ENCODE measurements around the gene APP.
"Not testable (repeated sequence)": the region's sequence is repeated elsewhere in the genome, so short reads cannot be mapped to it uniquely, and the experiment has no call there.

Gene APP

GRCh38 chr21:25927195-25927880 is 243.2 kb downstream of the APP start:
- H3K36me3 ChIP-seq (ENCODE audit: insufficient read depth, low read length): 0 out of 2 replicates have a peak, but pooled peaks cover 3% of the 10 kb centered on the region
- peaks cover 11% of the 10 kb centered on the region for H3K4me1 ChIP-seq (ENCODE audit: control insufficient read depth, insufficient read depth, low read length, unreplicated experiment)
- no peak overlapping the region for H3K27ac ChIP-seq (ENCODE audit: low read depth, low read length)
- H3K79me2 ChIP-seq (ENCODE audit: control insufficient read depth, insufficient read depth, low read length, unreplicated experiment): no peaks in the 10 kb centered on the region
- H2AFZ ChIP-seq (ENCODE audit: low read length, unreplicated experiment): no peak overlapping the region
- H3K4me3 ChIP-seq (ENCODE audit: low read depth, low read length): no peak overlapping the region
- no peaks in the 10 kb centered on the region for H3K27me3 ChIP-seq (ENCODE audit: insufficient read depth, low read length)

DNA sequence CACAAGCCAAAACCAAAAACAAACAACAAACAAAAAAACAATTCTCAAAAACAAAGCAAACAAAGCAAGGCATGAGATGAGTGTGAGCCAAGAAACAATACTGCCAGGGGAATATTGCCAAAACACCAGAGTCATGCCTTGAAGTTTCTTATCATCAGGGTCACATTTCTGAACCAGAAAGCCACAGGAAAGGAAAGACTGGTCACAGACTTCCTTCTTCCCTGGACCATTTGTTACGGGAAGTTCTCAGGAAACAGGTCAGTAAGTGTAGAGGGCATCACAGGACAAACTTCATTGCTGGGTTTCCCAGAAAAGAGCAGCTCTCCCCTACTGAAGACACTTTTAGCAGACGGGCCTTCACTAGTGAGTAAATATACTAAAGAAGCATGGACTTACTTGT is 244.6 kb downstream of the APP start:
- H3K27me3 ChIP-seq (ENCODE audit: insufficient read depth, low read length): no peaks in the 10 kb centered on the region
- H2AFZ ChIP-seq (ENCODE audit: low read length, unreplicated experiment): no peak overlapping the region
- H3K4me3 ChIP-seq (ENCODE audit: low read depth, low read length): no peak overlapping the region
- H3K27ac ChIP-seq (ENCODE audit: low read depth, low read length): no peak overlapping the region
- H3K79me2 ChIP-seq (ENCODE audit: control insufficient read depth, insufficient read depth, low read length, unreplicated experiment): no peaks in the 10 kb centered on the region
- H3K36me3 ChIP-seq (ENCODE audit: insufficient read depth, low read length): 0 out of 2 replicates have a peak, but pooled peaks cover 3% of the 10 kb centered on the region
- peaks cover 11% of the 10 kb centered on the region for H3K4me1 ChIP-seq (ENCODE audit: control insufficient read depth, insufficient read depth, low read length, unreplicated experiment)

- Histone ChIP-seq H3K36me3 (ENCODE audit: insufficient read depth, low read length) (0 out of 2 replicates have a peak, but pooled peaks cover 3% of the 10 kb centered on the region), H3K27me3 (ENCODE audit: insufficient read depth, low read length) (no peaks in the 10 kb centered on the region), H3K27ac (ENCODE audit: low read depth, low read length) (no peak overlapping the region), H3K4me1 (ENCODE audit: control insufficient read depth, insufficient read depth, low read length, unreplicated experiment) (peaks cover 11% of the 10 kb centered on the region), H2AFZ (ENCODE audit: low read length, unreplicated experiment) (no peak overlapping the region), H3K79me2 (ENCODE audit: control insufficient read depth, insufficient read depth, low read length, unreplicated experiment) (no peaks in the 10 kb centered on the region), H3K4me3 (ENCODE audit: low read depth, low read length) (no peak overlapping the region)
Observed at GRCh38 chr21:25925064-25925800, 245.3 kb downstream of the APP start.

DNA sequence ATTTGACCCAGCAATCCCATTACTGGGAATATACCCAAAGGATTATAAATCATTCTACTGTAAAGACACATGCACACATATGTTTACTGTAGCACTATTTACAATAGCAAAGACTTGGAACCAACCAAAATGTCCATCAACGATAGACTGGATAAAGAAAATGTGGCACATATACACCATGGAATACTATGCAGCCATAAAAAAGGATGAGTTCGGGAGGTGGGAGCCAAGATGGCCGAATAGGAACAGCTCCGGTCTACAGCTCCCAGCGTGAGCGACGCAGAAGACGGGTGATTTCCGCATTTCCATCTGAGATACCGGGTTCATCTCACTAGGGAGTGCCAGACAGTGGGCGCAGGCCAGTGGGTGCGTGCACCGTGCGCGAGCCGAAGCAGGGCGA is 252.4 kb downstream of the APP start:
- H3K4me1 ChIP-seq (ENCODE audit: control insufficient read depth, insufficient read depth, low read length, unreplicated experiment); H3K36me3 ChIP-seq (ENCODE audit: insufficient read depth, low read length); H3K27me3 ChIP-seq (ENCODE audit: insufficient read depth, low read length); H2AFZ ChIP-seq (ENCODE audit: low read length, unreplicated experiment); H3K4me3 ChIP-seq (ENCODE audit: low read depth, low read length); H3K27ac ChIP-seq (ENCODE audit: low read depth, low read length); H3K79me2 ChIP-seq (ENCODE audit: control insufficient read depth, insufficient read depth, low read length, unreplicated experiment): not testable (repeated sequence)

DNA sequence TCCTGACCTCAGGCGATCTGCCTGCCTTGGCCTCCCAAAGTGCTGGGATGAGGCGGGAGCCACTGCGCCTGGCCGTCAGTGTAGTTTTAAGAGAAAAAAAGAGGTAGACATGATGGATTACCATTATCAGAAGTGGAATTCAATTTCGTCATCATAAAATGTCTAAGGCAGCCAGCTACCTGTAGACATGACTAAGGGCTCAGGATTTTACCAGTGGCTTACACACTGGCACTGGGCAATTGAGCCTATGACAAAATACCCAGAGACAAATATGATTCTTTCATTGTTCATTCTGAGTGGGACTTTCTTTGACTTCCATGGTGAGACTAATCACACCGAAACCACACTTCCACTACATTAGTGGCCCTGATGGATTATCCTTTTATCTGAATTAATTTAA is 254.3 kb downstream of the APP start:
- Histone ChIP-seq H3K4me1 (ENCODE audit: control insufficient read depth, insufficient read depth, low read length, unreplicated experiment) (peaks cover 4% of the 10 kb centered on the region), H3K27ac (ENCODE audit: low read depth, low read length) (no peak overlapping the region)

GRCh38 chr21:25913479-25913878 is 257.1 kb downstream of the APP start:
- H3K4me1 ChIP-seq (ENCODE audit: control insufficient read depth, insufficient read depth, low read length, unreplicated experiment): peaks cover 4% of the 10 kb centered on the region
- H3K79me2 ChIP-seq (ENCODE audit: control insufficient read depth, insufficient read depth, low read length, unreplicated experiment): no peaks in the 10 kb centered on the region
- H2AFZ ChIP-seq (ENCODE audit: low read length, unreplicated experiment): no peak overlapping the region
- H3K27ac ChIP-seq (ENCODE audit: low read depth, low read length): no peak overlapping the region
- no peaks in the 10 kb centered on the region for H3K27me3 ChIP-seq (ENCODE audit: insufficient read depth, low read length)
- H3K4me3 ChIP-seq (ENCODE audit: low read depth, low read length): no peak overlapping the region
- H3K36me3 ChIP-seq (ENCODE audit: insufficient read depth, low read length): no peaks in the 10 kb centered on the region; the same call in 1 of the 2 replicates

More for the DNA sequence above, 254.3 kb downstream of the APP start:
- Histone ChIP-seq H2AFZ (ENCODE audit: low read length, unreplicated experiment) (no peak overlapping the region), H3K27me3 (ENCODE audit: insufficient read depth, low read length) (no peaks in the 10 kb centered on the region), H3K4me3 (ENCODE audit: low read depth, low read length) (no peak overlapping the region), H3K36me3 (ENCODE audit: insufficient read depth, low read length) (no peaks in the 10 kb centered on the region; the same call in 1 of the 2 replicates), H3K79me2 (ENCODE audit: control insufficient read depth, insufficient read depth, low read length, unreplicated experiment) (no peaks in the 10 kb centered on the region)

GRCh38 chr21:25912402-25912746 is 258.2 kb downstream of the APP start:
- no peak overlapping the region for H3K27ac ChIP-seq (ENCODE audit: low read depth, low read length)

DNA sequence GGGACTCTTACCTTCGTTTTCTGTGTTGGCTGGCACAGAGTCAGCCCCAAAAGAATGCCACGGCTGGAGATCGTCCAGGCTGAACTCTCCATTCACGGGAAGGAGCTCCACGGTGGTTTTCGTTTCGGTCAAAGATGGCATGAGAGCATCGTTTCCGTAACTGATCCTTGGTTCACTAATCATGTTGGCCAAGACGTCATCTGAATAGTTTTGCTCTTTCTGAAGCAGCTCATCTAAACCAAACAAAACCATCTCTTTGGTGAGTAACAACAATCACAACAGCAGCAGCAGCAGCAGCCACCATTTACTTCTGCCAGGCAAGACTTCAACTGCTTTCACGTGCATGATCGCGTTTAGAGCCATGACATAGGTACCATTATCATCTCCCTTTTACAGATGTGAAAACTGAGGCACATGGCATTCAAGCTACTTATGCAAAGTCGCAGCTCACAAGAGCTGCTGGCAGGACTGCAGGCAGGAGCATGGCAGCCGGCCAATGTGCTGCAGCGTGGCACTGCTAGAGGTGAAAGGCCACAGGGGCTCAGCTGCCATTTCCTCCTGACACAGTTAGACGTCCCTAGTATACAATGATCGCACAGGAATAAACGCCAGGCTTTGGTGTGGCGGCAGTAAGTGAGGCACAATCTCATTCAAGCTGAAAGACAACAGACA is 258.7 kb downstream of the APP start:
- H3K36me3 ChIP-seq (ENCODE audit: insufficient read depth, low read length): no peaks in the 10 kb centered on the region; the same call in 1 of the 2 replicates
- H3K27ac ChIP-seq (ENCODE audit: low read depth, low read length): no peak overlapping the region
- H3K4me1 ChIP-seq (ENCODE audit: control insufficient read depth, insufficient read depth, low read length, unreplicated experiment): peaks cover 4% of the 10 kb centered on the region
- no peaks in the 10 kb centered on the region for H3K79me2 ChIP-seq (ENCODE audit: control insufficient read depth, insufficient read depth, low read length, unreplicated experiment)
- H2AFZ ChIP-seq (ENCODE audit: low read length, unreplicated experiment): no peak overlapping the region
- H3K4me3 ChIP-seq (ENCODE audit: low read depth, low read length): no peak overlapping the region
- no peaks in the 10 kb centered on the region for H3K27me3 ChIP-seq (ENCODE audit: insufficient read depth, low read length)

More at GRCh38 chr21:25912402-25912746, 258.2 kb downstream of the APP start:
- H2AFZ ChIP-seq (ENCODE audit: low read length, unreplicated experiment): no peak overlapping the region
- H3K79me2 ChIP-seq (ENCODE audit: control insufficient read depth, insufficient read depth, low read length, unreplicated experiment): no peaks in the 10 kb centered on the region
- peaks cover 4% of the 10 kb centered on the region for H3K4me1 ChIP-seq (ENCODE audit: control insufficient read depth, insufficient read depth, low read length, unreplicated experiment)
- H3K4me3 ChIP-seq (ENCODE audit: low read depth, low read length): no peak overlapping the region
- no peaks in the 10 kb centered on the region for H3K27me3 ChIP-seq (ENCODE audit: insufficient read depth, low read length)
- no peaks in the 10 kb centered on the region; the same call in 1 of the 2 replicates for H3K36me3 ChIP-seq (ENCODE audit: insufficient read depth, low read length)

DNA sequence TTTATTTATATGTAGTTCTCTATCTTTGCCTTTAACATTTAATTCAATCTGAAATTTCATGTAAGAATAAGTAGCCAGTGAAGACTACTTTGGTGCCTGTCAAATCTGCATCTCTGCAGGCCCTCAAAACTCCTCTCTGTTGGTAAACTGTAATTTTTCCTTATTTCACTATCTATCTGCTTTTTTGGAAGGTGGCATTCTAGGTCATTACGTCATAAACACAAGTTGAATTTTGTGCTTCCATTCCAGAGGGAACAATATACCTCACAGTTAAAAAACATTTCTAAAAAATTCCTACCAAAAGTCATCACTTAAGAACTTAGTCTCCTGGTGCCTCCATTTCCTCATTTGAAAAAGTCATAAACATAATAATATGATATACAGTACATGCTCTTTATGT is 259.8 kb downstream of the APP start:
- Histone ChIP-seq H3K4me1 (ENCODE audit: control insufficient read depth, insufficient read depth, low read length, unreplicated experiment) (peaks cover 4% of the 10 kb centered on the region), H3K79me2 (ENCODE audit: control insufficient read depth, insufficient read depth, low read length, unreplicated experiment) (no peaks in the 10 kb centered on the region), H2AFZ (ENCODE audit: low read length, unreplicated experiment) (no peak overlapping the region), H3K4me3 (ENCODE audit: low read depth, low read length) (no peak overlapping the region), H3K27me3 (ENCODE audit: insufficient read depth, low read length) (no peaks in the 10 kb centered on the region), H3K36me3 (ENCODE audit: insufficient read depth, low read length) (no peaks in the 10 kb centered on the region; the same call in 1 of the 2 replicates), H3K27ac (ENCODE audit: low read depth, low read length) (no peak overlapping the region)

GRCh38 chr21:25909341-25909740 is 261.2 kb downstream of the APP start:
- Histone ChIP-seq H3K4me1 (ENCODE audit: control insufficient read depth, insufficient read depth, low read length, unreplicated experiment) (peaks cover 4% of the 10 kb centered on the region), H3K36me3 (ENCODE audit: insufficient read depth, low read length) (peaks cover 2% of the 10 kb centered on the region; the same call in 1 of the 2 replicates), H3K27me3 (ENCODE audit: insufficient read depth, low read length) (no peaks in the 10 kb centered on the region), H3K27ac (ENCODE audit: low read depth, low read length) (no peak overlapping the region), H3K79me2 (ENCODE audit: control insufficient read depth, insufficient read depth, low read length, unreplicated experiment) (no peaks in the 10 kb centered on the region), H2AFZ (ENCODE audit: low read length, unreplicated experiment) (no peak overlapping the region), H3K4me3 (ENCODE audit: low read depth, low read length) (no peak overlapping the region)

All from ACC112 (cell line).